SW 1271 (cell line): ENCODE results near the gene CETN2.
"Not testable (repeated sequence)": the region's sequence is repeated elsewhere in the genome, so short reads cannot be mapped to it uniquely, and the experiment has no call there.

Experiments used
- DNase-seq, 2 experiments: peaks; one replicate each; lab custom pipeline; 2025; lab: John Stamatoyannopoulos, UW

CETN2 gene

GRCh38 chrX:152830312-152831305 lies at the start of gene CETN2, which contains the start of gene NSDHL:
Gene CETN2, minus strand, starts transcription at chrX:152830757. Its CDS starts 47 bp downstream, at chrX:152830710.
Gene NSDHL, plus strand, starts transcription at chrX:152831063. Its CDS starts 15,262 bp downstream, at chrX:152846325.
- DNase-seq, result peak; percentile 84 to 92

DNA sequence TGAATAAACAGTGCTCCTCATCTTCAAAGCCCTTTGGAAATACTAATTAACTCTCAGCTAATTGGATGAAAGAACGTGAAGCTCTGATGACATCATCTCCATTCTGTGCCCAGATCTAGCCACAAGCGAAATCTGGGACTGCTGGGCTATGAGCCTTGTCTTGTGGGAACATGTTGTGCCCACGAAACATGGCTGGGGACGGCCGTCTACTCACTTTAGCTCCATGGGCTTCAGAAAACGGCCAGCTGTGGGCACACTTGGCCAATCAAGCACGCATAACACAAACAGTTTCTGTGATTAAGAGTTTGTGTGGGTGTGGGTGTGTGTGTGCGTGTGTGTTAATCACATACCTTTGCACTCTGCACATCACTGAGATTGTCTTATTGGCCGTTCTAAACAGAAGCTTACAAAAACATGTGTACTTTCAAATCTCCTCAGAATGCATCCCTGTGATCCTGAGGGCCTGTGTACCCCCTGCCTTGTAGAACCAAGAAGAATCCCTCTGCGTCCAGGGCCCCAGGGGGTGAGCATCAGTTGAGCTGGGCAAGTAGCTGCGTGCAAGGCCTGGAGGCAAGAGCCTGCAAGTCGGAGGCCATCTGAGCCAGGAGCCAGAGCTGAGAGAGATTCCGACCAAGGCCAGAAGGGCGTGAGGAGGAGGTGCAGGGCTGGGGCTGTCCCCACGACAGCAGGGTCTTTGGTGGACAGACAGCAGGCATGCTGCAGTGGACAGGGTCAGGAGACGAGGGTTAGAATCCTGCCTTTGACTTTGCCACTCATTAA lies 48.6 kb upstream of the CETN2 start:
- no peak for DNase-seq

DNA sequence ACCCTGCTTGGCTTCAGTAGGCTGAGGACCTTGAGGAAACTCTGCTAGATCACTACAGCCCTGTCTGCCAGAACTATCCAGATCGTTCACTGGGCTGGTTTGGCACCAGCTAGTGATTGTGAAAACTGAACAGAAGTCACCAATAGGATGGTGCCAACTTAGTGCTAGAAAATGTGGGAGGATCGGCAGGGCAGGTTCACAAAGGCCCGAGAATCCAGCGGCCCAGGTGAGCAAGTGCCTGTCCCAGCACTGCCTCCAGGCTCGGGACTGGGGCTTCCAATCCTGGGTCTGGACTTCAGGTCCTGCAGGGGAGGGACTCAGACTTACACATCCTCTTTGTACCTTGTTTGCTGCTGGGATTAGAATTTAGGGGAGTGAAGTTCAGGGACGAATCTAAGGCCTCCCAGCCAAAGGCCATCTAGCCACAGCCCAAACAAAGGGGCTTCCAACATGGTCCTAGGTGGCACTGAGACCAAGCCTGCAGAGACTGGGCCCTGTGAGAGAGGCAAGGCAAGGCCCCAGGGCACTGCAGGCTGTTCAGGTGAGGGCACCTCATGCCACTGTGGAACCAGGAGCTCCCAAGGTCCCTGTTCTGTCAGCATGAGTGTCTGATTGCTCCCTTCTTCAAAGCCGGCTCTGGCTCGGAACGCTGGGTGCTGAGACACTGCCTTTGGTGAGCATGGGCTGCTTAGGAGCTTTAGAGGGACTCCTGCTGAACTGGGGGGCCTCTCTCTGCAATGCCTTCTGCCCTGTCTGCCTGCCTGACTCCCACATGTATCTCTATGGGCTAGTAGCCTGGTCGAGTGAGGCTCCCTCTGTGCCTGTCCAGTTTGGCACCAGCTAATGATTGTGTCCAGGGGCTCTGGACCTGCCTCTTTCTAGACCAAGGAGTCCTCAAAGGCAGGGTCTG lies 46.6 kb upstream of the CETN2 start:
- DNase-seq, result no peak

GRCh38 chrX:152873361-152873760 lies 42.8 kb upstream of the CETN2 start:
- DNase-seq, result no peak

DNA sequence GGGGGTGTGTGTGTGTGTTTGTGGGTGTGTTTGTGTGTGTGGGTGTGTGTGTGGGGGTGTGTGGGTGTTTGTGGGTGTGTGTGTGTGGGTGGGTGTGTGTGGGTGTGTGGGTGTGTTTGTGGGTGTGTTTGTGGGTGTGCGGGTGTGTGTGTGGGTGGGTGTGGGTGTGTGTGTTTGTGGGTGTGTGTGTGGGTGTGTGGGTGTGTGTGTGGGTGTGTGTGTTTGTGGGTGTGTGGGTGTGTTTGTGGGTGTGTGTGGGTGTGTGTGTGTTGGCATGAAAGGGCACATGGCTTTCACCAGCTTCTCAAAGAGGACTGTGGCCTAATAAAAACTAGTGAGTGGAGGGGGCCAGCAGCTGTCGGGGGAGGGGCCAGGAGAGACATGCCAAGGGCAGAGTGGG lies 42.0 kb upstream of the CETN2 start:
- no peak for DNase-seq

DNA sequence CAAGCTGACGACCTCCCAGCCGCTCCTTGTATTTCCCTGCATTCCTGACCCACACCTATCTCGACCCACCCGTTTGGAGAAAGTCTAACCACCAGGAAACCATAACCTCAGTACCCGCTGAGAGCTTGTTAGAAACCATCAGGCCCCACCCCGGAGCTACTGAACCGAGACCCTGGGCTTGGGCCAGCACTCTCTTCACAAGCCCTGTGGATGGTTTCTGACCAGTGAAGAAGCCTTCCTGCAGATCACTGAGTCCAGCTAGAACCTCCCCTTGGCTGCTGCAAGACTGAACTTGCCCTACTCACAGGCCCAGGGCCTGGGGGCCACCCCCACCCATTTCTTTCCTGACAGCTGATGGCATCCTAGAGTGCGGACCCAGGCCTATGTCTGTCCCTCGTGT lies 40.7 kb upstream of the CETN2 start:
- DNase-seq, result no peak

DNA sequence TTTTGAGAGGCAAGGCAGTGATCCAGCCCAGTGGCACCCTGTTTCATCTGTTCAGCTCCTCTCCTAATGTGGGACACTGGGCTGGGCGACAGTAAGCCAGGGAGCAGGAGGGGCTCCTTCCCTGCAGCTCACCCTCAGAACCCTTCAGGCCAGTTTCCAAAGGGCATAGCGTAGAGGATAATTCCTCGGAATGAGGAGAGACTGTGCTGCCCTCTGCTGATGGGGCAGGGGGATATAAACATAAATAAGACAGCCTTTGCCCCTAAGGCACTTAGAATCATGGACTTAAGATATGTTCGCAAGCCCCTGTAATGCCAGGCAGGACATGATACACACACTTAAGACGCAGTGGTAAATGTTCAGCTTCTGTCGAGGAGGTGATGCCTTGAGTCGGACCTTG lies 39.4 kb upstream of the CETN2 start:
- DNase-seq, result no peak

DNA sequence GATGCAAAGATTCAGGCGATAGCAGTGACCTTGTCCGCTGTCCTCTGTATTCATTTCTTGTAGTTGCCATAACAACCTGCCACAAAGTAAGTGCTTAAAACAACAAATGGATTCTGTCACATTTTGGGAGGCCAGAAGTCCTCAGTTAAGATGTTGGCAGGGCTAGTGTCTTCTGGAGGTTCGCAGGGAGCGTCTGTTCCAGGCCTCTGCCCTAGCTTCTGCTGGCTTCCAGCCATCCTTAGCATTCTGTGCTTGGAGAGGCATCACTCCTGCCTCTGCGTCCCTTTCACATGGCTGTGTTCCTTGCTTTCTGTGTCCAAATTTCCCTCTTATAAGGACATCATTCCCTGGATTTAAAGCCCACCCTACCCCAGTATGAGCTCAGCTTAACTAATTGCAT lies 35.8 kb upstream of the CETN2 start:
- no peak for DNase-seq

DNA sequence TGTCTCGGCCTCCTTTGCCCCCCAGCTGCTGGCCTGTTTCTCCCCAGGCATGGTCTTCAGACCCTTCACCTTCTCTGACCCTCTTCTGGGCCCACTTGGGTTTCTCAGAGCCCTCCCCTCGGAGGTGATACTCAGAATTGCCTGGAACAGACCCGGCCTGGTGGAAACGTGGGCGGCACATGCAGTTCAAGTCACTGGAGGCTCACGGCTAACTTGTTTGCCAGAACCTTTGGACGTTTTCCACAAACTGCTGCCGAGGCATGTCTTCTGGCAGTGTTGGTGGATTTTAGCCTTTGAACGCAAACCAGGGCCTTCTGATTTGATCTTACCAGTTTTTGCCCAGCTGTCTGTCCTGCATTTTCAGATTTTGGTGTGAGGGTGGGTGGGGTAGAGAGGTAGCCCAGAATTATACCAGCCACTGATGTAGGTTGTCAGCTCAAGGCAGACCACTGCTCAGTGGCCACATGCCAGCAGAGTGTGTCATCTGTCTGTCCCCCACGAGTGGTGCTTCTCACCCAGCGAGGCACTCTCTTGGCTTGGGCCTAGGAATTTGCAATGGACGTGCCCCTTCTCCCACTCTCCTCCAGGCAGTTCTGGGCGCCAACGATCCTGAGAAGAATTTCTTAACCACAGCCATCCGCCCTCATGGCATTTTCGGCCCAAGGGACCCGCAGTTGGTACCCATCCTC lies 34.8 kb upstream of the CETN2 start:
- no peak for DNase-seq

- DNase-seq, result no peak
These were observed 31.3 kb upstream of the CETN2 start for GRCh38 chrX:152861826-152862225.

DNA sequence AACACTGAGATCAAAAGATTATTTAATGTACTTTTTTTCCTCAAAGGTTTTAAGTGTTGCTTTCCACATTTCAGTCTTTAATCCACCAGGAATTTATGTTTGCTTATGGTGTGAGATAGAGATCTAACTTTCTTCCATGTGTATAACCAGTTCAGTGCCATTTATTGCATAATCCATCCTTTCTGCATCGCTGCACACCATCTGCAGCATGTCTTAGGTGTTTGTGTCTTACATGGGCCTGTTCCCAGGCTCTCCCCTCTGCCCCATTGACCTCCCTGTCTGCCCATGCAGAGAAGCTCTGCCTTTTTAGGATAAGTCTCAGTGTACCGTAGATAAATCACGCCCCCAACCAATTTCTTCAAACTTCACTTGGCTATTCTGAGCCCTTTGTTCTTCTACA lies 30.6 kb upstream of the CETN2 start:
- no peak for DNase-seq

- DNase-seq, result no peak
These were observed 23.4 kb upstream of the CETN2 start for GRCh38 chrX:152853986-152854385.

GRCh38 chrX:152850465-152850864 lies 19.9 kb upstream of the CETN2 start:
- no peak for DNase-seq

DNA sequence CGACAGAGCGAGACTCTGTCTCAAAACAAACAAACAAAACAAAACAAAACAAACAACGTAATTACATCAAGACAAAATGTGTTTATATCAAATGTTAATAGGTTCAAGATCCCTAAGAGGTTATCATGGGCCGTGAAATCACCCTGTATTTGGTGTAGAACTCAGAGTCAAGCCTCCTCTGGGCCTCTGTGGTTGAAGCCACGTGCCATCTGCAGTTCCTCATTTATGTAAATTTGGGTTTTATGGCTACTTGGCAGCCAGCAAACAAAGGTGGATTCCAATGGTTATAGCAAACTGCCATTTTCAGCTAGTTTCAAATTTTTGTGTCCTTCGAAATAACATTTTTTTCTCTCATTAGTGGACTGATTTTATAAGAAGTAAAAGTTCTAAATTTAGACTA lies 16.7 kb upstream of the CETN2 start:
- no peak for DNase-seq

DNA sequence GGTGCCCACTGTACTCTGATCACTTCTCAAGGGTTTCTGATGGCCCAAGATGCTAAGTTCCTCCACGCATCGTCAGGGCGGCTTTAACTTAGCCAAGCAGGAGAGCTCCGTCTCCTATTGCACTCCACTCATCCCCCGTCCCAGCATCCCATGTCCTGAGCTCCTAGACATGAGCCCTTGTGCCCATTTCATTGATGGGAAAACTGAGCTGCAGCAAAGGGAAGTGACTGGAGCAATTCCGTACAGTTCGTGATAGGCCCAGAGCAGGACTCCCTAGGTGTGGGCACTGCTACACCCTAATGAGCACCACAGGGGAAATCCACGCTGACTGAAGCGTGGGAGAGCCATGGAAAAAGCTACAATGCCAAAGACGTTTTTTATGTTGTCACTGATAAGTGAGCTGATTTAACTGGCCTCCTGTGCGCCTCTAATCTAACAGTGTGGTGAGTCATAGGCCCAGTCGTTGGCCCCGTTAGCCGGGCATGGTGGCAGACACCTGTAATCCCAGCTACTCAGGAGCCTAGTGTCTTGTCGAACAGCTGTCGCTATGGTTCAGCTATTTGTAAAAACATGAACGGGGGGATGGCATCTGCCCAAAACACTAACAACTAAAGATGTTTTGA lies 15.2 kb upstream of the CETN2 start:
- no peak for DNase-seq

GRCh38 chrX:152844256-152844655 lies 13.7 kb upstream of the CETN2 start:
- no peak for DNase-seq

GRCh38 chrX:152843852-152844251 lies 13.3 kb upstream of the CETN2 start:
- no peak for DNase-seq

GRCh38 chrX:152842772-152843338 lies 12.3 kb upstream of the CETN2 start:
- DNase-seq, result no peak

DNA sequence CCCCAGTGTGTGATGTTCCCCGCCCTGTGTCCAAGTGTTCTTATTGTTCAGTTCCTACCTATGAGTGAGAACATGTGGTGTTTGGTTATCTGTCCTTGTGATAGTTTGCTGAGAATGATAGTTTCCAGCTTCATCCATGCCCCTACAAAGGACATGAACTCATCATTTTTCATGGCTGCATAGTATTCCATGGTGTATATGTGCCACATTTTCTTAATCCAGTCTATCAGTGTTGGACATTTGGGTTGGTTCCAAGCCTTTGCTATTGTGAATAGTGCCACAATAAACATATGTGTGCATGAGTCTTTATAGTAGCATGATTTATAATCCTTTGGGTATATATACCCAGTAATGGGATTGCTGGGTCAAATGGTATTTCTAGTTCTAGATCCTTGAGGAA lies 4.9 kb upstream of the CETN2 start:
- DNase-seq, result not testable (repeated sequence)

DNA sequence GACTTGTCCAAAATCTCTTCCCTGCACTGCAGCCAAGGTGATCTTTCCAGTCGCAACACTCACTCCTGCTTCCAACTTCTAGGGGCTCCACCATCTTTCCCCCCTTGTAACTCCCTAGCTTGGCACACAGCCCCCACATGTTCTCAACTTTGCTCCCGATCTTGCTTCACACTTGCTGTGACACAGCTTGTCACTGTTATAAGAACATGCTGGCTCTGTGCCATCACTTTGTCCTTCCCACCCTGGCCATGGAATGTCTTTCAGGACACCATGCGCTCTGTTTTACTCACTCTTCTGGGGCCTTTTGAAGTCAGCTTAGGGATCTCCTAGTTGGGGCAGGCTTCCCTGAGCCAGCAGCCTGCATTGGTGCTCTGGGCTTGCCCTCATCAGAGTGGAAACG lies 2.8 kb upstream of the CETN2 start:
- no peak for DNase-seq
